GM19372 (cell line): ENCODE data around the gene MT2A.
"Not testable (repeated sequence)": the region's sequence is repeated elsewhere in the genome, so short reads cannot be mapped to it uniquely, and the experiment has no call there.

Experiments
- ATAC-seq: cut with Tn5 transposase; IDR thresholded peaks from one replicate; pipeline ENCODE4 v1.9.1; 2021; ENCODE audit warnings: mild to moderate bottlenecking, low read depth, moderate library complexity; ENCODE audit not compliant: unreplicated experiment

The MT2A gene

DNA sequence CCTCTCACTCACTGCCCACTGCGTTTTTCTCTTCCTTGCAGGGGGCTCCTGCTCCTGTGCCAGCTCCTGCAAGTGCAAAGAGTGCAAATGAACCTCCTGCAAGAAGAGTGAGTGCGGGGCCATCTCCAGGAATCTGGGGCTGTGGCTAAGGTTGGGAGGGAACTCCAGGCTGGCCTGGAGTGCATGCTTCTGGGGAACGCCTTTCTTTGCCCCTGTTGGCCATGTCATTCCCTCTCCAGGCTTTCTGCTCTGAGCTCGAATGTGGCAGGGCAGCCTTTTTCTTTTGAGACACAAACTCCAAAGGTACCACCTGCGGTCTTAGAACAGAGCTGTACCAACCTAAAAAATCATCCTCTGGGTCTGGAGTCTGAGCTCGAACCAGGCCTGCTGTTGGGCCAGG, 9.8 kb downstream of the MT2A start:
- no peak for ATAC-seq

DNA sequence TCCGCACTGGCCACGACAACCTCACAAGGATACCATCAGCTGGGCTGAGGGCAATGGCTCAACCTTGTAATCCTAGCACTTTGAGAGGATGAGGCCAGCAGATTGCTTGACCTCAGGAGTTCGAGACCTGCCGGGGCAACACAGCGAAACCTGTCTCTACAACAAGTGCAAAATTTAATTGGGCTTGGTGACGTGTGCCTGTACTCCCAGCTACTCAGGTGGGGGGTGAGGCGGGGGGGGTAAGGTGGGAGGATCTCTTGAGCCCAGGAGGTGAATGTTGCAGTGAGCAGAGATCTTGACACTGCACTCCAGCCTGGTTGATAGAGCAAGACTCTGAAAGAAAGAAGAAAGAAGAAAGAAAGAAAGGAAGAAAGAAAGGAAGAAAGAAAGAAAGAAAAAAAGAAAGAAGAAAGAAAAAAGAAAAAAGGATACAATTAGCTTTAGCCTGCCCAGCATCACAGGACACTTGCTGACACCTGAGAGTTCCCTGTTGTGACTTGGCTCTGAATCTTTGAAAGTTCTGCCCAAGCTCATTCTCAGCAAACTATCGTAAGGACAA, 12.0 kb downstream of the MT2A start:
- no peak for ATAC-seq

DNA sequence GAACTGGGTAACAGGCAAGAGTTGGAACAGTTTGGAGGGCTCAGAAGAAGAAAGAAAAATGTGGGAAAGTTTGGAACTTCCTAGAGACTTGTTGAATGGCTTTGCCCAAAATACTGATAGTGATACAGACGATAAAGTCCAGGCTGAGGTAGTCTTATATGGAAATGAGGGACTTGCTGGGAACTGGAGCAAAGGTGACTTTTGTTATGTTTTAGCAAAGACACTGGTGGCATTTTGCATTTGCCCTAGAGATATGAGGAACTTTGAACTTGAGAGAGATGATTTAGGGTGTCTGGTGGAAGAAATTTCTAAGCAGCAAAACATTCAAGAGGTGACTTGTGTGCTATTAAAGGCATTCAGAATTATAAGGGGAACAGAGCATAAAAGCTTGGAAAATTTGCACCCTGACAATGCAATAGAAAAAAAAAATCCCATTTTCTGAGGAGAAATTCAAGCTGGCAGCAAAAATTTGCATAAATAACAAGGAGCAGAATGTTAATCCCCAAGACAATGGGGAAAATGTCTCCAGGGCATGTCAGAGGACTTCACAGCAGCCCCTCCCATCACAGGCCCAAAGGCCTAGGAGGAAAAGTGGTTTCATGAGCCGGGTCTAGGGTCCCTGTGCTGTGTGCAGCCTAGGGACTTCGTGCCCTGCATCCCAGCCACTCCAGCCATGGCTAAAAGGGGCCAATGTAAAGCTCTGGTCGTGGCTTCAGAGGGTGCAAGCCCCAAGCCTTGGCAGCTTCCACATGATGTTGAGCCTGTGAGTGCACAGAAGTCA, 13.5 kb downstream of the MT2A start:
- ATAC-seq: not testable (repeated sequence)

DNA sequence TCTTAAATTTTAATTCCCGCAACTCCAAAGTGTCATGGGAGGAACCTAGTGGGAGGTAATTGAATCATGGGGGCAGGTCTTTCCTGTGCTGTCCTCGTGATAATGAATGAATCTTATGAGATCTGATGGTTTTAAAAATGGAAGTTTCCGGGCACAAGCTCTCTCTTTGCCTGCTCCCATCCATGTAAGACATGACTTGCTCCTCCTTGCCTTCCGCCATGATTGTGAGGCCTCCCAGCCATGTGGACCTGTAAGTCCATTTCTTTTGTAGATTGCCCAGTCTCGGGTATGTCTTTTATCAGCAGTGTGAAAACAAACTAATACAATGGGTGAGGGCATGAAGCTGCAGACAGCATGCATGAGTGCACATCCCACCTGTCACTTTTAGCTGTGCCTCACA, 14.8 kb downstream of the MT2A start:
- not testable (repeated sequence) for ATAC-seq

DNA sequence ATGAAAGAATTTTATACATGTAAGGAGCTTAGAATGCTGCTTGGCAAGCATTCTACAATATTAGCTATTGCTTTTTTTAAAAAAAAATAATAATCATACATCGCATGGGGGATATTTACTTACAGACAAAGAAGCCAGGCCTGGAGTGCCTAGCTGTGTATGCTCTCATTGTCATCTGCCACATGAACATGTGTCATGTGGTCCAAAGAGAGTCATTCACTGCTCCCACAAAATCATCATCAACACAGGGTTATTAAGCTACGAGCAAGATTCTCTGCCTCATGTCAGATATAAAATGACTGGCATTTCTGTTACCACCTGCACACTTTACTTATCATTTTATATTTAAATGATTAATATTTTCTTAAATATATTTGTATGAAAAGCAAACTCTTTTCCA, 15.3 kb downstream of the MT2A start:
- no peak for ATAC-seq

DNA sequence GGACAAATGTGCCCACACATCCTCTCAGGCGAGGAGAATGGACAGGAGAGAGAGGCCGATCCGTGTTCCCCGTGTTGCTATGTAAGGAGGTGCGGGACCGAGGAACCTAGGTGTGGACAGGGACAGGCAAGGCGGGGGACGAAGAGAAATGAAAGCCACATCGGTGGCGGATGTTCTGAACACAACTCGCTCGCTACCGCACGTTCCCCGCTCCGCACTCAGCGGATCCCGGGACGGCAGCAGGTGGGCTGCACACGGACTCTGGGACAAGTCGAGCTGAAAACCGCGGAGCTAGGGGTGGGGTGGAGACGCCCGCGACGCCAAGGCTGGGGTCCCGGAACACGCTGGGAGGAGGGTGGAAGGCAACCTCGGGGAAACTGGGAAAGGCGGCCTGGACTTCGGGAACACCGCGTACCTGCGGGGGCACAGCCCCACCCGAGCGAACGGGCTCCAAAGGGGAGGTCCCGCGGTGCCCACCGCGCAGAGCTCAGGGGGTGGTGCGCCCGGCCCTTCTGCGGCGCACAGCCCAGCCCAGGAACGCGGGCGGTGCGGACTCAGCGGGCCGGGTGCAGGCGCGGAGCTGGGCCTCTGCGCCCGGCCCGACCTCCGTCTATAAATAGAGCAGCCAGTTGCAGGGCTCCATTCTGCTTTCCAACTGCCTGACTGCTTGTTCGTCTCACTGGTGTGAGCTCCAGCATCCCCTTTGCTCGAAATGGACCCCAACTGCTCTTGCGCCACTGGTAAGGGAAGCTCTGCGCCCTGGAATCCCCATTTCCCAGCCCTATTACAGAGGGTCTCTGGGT, 17.0 kb downstream of the MT2A start, which contains the start of gene MT1E:
MT1E (plus strand) TSS at position 642 of the 803 bp plus-strand sequence; CDS start at position 713, 71 bp downstream.
- peak; percentile 63 for ATAC-seq

DNA sequence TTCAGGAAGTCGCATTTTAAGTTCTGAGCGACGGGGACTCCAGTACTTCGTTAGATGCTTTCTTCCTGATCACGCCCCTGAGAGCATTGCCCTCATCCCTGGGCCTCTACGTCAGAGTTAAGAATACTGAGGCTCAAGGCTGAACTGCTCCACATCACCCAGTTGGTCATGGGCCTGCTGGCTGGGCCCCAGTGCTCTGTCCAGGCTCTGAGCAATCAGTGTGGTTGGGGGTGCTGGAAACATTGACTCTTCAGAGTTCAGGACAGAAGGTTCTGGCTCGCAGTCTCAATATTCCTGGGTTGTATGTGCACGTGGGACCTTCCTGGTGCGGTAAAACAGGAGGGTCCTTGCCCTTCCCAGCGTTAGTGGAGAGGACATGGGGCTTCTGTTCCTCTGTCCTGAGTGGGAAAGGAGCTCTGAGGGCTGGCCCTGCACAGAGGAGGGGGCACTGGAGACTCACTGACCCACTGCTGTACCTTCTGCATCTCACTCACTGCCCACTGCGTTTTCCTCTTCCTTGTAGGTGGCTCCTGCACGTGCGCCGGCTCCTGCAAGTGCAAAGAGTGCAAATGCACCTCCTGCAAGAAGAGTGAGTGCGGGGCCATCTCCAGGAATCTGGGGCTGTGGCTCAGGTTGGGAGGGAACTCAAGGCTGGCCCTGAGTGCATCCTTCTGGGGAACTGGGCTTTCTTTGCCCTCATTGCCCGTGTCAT, 17.7 kb downstream of the MT2A start:
- ATAC-seq: peak; percentile 7

DNA sequence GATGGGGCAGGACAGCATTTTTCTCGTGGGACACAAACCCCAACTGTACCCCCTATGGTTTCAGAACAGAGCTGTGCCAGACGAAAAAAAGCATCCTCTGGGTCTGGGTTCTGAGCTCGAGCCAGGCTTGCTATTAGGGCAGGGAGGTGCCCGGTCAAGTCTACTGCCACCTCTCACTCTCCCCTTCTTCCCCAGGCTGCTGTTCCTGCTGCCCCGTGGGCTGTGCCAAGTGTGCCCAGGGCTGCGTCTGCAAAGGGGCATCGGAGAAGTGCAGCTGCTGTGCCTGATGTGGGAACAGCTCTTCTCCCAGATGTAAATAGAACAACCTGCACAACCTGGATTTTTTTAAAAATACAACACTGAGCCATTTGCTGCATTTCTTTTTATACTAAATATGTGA, 18.3 kb downstream of the MT2A start:
- no peak for ATAC-seq

DNA sequence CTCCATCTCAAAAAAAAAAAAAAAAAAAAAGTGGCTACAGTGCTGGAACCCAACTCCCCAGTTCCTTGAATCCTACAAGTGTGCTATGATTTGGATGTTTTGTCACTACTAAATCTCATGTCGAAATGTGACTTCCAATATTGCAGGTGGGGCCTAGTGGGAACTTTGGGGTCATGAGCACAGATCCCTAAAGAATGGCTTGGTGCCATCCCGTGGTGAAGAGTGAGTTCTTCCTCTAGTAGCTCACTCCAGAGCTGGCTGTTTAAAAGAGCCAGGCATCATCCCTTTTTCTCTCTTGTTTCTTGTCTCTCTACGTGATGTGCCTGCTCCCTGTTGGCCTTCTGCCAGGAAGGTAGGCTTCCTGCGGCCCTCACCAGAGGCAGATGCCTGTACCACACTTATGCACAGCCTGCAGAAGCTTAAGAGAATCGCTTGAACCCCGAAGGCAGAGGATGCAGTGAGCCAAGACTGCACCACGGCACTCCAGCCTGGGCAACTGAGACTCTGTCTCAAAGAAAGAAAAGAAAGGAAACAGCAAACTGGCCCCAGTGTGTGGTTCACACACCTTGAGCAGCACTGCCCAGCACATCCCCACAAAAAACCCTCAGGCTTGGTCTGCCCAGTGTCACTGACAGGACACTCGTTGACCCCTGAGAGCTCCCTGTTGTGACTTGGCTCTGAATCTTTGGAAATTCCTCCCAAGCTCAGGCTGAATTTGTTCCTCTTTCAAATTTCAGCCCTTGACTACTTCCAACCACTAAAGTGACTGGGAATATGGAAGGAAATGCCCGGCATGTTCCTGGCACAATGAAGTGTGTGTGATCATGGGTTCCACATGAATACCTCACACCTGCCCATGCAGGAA, 20.3 kb downstream of the MT2A start:
- ATAC-seq: no peak

DNA sequence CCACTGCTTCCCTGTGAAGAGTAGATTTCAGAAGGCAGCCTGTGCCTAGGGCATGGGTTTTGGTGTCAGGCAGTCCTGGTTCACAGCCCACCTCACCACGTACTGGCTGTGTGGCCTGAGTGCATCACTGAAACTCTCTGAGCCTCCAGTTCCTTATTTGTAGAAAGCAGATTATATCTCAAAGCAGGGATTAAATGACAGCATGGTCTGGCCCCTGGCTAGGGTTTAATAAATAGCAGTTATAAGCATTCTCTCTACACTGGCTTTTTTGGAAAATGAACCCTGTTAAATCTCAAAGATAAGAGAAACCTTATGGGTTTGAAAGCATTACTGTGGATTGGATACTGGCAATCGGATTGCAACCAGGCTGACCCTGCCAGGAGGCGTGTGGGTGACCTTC, 21.1 kb downstream of the MT2A start:
- no peak for ATAC-seq

DNA sequence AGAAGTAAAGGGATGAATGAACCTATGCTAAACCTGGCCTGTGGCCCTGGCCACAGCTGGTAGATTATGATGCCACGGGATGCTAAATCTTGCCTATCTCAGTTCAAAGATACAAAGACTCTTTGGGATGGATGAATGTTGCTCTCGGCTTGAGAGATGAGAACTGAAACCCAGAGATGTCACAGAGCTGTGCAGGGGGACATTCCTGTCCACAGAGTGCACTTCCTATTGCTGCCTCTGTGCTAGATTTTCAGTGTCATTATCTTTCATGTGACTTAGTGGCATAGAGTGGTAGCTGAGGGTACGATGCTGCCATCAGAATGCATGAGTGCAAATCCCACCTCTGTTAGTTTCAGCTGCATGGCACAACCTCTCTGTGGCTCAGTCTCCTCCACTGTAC, 21.8 kb downstream of the MT2A start:
- ATAC-seq: peak; percentile 71

DNA sequence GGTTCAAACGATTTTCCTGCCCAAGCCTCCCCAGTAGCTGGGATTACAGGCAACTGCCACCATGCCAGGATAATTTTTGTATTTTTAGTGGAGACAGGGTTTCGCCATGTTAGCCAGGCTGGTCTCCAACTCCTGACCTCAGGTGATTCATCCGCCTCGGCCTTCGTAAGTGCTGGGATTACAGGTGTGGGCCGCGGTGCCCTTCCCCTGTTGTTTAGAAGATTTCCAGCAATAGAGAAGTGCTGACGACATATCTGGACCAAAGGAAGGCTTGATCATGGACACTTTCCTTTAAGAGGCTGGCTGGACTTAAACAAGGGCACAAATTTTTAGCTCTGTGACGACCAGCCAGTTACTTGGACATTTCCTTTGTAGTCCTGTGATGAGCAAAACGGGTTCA, 22.8 kb downstream of the MT2A start:
- no peak for ATAC-seq

DNA sequence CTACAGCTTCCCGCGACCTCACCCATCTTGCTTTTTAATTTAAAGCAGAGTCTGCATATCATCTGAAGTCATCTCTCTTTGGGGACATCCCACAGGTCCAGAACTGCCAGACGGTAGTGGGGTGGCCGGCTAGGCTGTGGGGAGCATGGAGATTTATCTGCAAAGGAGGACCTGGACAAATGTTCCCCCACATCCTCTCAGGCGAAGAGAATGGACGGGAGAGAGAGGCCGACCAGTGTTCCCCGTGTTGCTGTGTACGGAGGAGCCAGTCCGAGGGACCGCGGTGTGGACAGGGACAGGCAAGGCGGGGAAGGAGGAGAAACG, 23.4 kb downstream of the MT2A start:
- no peak for ATAC-seq

DNA sequence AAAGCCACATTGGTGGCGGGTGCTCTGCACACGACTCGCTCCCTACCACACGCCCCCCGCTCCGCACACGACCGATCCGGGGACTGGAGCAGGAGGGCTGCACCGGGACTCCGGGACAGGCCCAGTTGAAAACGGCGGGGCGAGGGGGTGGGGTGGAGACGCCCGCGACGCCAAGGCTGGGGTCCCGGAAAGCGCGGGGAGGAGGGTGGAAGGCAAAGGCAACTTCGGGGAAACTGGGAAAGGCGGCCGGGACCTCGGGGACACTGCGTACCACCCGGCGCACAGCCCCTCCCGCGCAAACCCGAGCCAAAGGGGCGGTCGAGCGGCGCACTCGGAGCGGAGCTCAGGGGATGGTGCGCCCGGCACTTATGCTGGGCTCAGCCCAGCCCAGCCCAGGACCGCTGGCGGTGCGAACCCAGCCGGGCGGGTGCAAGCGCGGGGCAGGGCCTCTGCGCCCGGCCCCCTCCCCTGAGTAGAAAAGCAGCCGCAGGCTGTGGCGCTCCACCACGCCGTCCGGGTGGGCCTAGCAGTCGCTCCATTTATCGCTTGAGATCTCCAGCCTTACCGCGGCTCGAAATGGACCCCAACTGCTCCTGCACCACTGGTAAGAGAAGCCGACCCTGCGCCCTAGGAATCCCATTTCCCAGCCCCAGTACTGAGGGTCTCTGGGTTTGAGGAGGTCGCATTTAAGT, 23.9 kb downstream of the MT2A start, which contains the start of gene MT1M:
MT1M (plus strand) TSS at position 504 of the 692 bp plus-strand sequence; CDS start at position 577, 73 bp downstream.
- no peak for ATAC-seq

DNA sequence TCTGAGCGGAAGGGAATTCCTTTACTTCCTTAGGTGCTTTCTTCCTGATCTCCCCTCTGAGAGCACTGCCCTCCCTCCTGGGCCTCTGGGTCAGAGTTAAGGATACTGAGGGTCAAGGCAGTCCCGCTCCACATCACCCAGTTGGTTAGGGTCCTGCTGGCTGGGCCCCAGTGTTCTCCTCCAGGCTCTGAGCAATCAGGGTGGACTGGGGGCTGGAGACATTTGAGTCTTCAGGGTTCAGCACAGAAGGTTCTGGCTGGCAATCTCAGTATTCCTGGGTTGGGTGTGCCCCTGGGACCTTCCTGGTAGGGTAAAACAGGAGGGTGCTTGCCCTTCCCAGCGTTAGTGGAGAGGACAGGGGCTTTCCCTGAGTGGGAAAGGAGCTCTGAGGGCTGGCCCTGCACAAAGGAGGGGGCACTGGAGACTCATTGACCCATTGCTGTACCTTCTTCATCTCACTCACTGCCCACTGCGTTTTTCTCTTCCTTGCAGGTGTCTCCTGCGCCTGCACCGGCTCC, 24.5 kb downstream of the MT2A start:
- ATAC-seq: no peak

DNA sequence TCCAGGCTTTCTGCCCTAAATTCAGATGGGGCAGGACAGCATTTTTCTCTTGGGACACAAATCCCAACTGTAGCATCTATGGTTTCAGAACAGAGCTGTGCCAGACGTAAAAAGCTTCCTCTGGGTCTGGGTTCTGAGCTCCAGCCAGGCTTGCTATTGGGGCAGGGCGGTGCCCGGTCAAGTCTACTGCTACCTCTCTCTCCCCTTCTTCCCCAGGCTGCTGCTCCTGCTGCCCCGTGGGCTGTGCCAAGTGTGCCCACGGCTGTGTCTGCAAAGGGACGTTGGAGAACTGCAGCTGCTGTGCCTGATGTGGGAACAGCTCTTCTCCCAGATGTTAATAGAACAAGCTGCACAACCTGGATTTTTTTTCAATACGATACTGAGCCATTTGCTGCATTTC, 25.2 kb downstream of the MT2A start:
- no peak for ATAC-seq

DNA sequence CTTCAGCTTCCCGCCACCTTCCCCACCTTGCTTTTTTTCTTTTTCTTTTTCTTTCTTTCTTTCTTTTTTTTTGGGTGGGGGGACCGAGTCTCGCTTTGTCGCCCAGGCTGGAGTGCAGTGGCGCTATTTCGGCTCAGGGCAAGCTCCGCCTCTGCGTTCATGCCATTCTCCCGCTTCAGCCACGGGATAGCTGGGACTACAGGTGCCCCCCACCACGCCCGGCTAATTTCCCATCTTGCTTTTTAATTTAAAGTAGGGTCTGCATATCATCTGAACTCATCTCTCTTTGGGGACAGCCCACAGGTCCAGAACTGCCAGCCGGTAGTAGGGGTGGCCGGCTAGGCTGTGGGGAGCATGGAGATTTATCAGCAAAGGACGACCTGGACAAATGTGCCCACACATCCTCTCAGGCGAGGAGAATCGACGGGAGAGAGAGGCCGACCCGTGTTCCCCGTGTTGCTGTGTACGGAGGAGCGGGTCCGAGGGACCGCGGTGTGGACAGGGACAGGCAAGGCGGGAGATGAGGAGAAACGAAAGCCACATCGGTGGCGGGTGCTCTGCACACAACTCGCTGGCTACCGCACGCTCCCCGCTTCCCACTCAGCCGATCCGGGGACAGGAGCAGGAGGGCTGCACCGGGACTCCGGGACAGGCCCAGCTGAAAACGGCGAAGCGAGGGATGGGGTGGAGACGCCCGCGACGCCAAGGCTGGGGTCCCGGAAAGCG, 26.5 kb downstream of the MT2A start:
- ATAC-seq: no peak

DNA sequence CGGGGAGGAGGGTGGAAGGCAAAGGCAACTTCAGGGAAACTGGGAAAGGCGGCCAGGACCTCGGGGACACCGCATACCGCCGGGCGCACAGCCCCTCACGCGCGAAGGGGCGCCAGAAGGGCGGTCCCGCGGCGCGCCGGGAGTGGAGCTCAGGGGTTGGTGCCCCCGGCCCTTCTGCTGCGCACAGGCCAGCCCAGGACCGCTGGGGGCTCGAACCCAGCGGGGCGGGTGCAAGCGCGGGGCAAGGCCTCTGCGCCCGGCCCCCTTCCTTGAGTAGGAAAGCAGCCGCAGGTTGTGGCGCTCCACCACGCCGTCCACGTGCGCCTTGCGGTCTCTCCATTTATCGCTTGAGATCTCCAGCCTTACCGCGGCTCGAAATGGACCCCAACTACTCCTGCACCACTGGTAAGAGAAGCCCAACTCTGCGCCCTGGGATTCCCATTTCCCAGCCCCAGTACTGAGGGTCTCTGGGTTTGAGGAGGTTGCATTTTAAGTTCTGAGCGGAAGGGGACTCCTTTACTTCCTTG, 27.1 kb downstream of the MT2A start:
- ATAC-seq: no peak
